ENCODE results near the gene CER1.
"Not testable (repeated sequence)": the region's sequence is repeated elsewhere in the genome, so short reads cannot be mapped to it uniquely, and the experiment has no call there.

Gene CER1

DNA sequence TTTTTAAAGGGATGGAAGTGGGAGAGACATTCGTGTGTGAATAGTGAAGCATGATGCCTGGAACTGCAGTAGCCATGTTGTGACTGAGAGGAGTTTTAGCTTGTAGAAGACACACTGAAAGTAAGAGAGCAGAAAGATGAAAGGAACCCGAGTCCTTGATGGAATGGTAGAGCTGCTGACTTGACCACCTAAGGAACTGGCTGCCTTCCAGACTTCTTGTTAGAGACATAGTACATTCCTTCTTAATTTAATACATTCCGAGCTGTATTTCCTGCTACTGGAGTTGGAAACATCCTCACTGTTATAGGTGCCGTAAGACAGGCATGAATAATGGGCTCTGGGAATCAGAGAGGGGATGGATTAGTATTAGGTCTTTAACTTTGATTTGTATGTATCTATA, 7.4 kb downstream of the CER1 start:
- DNase-seq (ENCODE audit: low spot score) = no peak

DNA sequence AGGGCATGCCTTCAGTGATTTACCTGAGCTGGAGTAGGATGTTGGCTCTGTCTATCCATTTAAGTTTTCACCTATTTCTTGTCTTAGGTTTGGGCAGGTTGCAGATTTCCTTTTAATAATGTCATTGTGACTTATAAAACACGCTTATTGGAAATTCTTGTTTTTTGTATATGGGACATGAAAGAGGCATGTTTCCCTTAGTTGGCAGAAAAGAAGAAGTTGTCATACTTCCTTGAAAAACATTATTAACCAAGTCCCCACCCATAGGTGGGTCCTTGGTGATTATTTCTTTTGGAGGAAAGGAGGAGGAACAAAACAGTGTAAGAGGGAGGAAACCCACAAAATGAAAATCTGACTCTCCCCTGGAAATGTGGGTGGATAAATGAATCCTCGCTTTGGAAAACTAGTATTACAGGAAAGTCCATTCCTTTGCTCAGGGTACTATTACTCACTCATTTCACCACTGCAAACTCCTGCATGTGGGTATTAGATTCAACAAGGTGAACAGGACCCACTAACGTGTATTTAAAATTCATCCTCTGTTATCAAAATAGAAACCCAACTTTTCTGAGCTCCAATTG, 9.3 kb downstream of the CER1 start:
- DNase-seq (ENCODE audit: low spot score) = no peak

DNA sequence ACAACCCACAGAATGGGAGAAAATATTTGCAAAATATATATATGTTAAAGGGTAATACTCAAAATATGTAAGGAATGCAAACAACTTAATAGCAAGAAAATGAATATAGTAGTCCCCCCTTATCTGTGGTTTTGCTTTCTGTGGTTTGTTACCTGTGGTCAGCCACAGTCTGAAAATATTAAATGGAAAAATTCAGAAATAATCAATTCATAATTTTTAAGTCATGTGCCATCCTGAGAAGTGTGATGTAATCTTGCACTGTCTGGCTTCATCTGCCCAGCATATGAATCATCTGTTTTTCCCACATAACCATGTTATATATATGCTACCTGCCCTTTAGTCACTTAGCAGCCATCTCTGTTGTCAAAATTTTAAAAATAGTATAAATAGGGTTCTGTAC, 11.7 kb downstream of the CER1 start:
- peak; percentile 22 for DNase-seq (ENCODE audit: low spot score)

DNA sequence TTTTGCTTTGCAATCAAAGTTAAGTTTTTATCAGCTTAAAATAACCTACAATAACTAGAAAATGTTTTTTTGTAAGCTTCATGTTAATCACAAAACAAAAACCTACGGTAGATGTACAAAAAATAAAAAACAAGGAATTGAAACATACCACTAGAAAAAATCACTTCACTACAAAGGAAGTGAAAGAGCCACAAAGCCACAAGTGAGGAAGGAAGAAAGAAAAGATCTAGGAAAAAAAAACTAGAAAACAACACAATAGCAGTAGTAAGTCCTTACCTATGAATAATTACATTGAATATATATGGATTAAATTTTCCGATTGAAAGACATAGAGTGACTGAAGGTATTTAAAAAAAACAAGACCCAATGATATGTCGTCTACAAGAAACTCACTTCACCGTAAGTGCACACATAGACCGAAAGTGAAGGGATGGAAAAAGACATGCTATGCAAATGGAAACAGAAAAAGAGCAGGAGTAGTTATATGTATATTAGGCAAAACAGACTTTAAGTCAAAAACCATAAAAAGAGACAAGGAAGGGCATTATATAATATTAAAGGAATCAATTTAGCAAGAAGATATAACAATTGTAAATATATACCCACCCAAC, 15.9 kb downstream of the CER1 start:
- DNase-seq (ENCODE audit: low spot score) = no peak

DNA sequence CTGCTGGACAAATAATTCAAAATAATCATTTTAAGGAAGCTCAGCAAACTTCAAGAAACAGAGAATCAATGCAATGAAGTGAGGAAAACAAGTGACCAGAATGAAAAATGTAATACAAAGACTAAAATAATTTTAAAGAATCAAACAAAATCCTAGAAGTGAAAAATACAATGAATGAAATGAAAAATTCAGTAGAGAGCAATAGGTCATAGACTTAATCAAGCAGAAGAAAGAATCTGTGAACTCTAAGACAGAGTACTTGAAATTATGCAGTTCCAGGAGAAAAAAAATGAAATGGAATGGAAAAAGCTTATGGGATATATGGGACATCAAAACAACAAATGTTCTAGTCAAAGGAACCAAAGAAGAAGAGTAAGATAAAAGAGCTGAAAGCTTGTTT, 17.5 kb downstream of the CER1 start:
- DNase-seq (ENCODE audit: low spot score) = no peak

DNA sequence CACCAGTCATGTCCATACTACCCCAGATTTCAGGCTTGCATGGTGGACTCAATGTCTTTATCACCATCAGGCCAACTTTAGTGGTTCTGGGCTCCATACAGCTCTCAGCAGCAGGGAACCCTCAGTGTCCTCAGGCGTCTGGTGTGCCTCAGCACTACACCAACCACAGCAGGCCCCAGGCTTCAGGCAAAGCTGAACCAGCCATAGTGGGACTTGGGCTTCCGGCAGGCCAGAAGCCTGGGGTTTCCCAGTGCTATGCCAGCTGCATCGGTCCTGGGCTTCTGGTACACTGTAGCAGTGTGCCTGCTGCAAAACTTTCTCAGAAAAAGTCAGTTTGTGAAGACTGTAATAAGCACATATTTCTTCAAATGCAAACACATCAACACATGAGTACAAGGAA, 18.3 kb downstream of the CER1 start:
- no peak for DNase-seq (ENCODE audit: low spot score)

DNA sequence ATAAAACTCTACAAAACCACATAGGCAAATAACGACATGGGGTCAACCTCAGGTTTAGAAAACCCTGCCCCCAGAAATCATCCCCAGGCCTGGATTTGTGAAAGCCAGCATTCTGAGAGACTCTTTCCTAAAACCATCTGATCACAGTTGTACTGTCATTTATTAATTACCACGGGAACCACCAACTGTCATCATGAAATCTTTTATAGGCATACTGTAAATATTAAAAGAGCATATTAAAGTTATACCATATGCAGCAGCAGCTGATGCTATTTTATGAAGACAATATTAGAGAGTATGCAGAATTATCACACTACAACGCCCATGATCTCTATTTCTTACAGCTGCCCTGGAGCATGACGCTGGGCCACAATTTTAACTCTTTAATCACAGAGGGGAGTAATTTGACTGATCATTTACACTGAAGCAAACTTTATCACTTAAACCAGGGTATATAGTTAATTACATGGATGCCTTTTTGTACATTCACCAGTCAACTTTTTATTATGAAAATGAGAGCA, 20.3 kb downstream of the CER1 start:
- DNase-seq (ENCODE audit: low spot score) = no peak

DNA sequence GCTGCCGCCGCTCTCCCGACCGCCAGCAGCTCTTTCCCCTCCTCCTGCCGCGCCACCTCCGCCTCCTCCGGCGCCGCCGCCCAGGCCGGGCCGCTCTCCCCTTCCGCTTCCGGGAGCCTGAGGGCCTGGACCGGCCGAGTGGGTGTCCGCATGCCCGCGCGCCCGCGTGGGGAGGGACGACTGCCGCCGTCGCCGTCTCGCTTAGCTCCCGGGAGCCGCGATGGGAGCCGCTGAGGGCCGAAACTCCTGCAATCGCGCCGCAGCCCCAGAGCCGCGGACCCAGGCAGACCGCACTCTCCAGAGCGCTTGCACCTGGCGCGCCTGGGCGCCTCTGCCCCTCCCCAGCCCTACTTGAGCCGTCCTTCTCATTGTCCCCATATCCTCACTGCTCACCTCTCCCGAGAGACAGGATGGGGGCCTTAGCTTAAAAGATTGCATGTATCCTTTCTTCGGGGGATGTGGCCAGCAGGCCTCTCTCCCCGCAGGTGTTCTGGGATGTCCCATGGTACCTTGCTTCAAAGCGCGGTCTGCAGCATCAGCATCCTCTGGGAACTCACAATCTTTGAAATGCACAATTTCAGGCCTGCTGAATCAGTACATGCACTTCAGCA, 29.2 kb downstream of the CER1 start, which contains the start of gene ZDHHC21:
ZDHHC21 (minus strand) TSS at position 182 of the 611 bp plus-strand sequence. CDS start 19,092 bp downstream, outside the sequence.
- peak; percentile 73 for DNase-seq (ENCODE audit: low spot score)

DNA sequence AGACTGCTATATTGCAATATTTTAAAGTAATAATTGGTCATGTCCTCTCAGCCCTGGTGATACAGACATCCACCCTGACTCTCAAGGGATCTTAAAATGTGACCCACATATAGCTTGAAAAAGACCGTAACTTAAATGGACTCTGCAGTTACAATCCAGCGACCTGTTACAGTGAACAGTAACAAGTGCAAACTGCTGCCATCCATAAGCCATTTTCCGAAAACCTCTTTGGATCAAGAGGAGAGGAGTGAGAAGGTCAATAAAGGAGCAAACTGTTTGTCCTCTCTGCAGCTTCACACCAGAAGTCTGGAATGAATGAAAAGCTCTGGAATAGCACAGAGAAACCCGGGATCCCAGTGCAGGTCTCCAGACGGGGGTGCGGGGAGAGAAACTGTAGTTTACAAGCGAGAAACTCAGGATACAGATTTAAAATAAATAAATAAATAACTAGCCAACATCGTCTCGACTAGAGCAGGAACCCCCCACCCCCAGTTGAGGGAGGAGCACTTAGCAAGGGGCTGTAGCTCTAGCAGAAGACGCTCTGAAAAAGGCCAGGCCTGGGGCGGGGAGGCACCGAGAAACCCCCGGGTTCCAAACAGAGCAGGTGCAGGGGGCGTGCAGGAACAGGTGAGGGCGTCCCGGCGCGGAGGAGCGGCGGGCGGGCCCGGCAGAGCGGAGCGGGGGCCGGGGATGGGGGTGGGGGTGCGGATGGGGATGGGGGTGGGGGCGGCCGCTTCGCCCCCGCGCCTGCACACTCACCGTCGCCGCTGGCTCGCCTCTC, 29.9 kb downstream of the CER1 start:
- peak; percentile 58 for DNase-seq (ENCODE audit: low spot score)

DNA sequence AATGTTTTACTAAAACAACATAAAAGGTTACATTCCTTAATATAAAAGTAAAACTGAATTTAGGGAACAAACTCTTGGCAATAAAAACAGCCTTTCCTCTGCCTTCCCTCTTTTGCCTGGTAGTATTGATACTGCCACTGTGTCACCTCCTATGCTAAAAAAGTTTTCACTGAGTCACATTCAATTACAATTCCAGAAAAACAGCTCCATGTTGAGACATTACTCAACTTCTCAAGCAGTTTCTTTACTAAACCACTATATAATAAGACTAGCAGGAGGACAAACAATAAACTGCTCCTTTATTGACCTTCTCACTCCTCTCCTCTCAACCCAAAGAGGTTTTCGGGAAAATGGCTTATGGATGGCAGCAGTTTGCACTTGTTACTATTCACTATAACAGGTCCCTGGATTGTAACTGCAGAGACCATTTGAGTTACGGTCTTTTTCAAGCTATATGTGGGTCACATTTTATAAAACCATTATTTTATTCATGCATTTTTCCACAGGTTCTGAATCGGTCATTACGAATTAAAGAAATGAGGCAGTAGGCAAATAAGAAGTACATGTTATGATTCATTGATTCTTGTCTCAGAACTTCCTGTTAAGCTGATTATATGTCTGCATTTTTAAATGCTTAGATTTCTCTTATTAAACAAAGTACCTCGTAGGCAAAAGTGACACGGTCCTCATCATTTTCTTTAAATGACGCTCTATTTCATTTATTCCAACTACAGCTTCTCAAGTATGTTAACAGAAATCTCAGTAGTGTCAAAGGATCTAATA, 31.4 kb downstream of the CER1 start:
- peak; percentile 79 for DNase-seq (ENCODE audit: low spot score)

DNA sequence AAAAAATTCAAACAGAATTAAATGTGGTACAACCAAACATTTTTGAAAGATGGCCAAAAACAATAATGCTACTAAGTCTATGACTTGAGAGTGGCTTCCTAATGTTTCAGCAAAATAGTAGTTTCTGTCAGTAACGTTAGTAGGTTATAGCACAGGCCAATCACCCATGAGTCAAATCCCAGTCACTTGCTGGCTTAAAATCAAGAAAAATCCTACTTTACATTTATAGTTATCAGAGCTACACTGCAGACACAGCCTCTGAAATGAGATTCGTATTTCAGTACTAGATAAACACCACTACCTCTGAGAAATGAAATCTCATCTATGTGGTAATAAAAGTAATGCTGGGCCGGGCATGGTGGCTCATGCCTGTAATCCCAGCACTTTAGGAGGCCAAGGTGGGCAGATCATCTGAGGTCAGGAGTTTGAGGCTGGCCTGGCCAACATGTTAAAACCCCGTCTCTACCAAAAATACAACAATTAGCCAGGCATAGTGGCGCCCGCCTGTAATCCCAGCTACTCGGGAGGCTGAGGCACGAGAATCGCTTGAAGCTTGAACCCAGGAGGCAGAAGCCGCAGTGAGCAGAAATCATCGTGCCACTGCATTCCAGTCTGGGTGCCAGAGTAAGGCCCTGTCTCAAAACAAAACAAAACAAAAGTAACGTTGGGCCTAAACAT, 35.4 kb downstream of the CER1 start:
- peak; percentile 79 for DNase-seq (ENCODE audit: low spot score)

DNA sequence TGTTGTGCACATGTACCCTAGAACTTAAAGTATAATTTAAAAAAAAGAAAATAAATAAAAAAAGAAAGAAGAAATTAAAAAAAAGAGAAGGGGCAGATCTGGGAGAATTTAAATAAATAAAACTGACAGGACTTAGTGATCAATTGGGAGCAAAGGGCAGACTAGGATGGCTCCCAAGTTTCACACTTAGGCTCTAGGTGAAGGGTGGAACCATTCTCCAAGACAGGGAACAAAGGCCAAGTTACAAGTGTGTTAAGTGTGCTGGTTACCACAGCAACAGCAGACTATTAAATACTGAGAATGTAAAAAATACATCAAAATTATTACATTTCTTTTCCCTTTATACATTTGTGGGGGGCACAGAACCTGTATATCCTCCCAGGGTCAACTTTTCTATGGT, 36.4 kb downstream of the CER1 start:
- no peak for DNase-seq (ENCODE audit: low spot score)

DNA sequence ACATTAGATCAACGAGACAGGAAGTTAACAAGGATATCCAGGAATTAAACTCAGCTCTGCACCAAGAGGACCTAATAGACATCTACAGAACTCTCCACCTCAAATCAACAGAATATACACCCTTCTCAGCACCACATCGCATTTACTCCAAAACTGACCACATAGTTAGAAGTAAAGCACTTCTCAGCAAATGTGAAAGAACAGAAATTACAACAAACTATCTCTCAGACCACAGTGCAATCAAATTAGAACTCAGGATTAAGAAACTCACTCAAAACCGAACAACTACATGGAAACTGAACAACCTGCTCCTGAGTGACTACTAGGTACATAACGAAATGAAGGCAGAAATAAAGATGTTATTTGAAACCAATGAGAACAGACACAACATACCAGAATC, 39.9 kb downstream of the CER1 start:
- not testable (repeated sequence) for DNase-seq (ENCODE audit: low spot score)

DNA sequence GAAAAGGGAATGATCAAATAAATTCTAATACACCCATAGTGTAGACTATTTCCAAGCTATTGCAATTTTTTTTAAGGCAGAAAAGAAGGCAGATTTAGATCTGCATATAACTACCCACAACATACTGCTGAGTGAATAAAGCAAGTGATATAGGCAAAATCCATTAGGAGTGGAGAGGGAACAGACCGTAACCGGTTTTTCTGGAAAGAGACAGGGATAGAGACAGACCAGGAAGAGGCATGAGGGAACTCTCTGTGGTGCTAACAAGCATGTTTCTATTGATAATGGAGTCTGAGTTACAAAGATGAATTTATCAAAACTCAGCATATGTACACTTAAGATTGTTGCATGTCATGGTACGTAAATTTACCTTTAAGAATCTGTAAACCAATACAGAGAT, 43.8 kb downstream of the CER1 start:
- no peak for DNase-seq (ENCODE audit: low spot score)

DNA sequence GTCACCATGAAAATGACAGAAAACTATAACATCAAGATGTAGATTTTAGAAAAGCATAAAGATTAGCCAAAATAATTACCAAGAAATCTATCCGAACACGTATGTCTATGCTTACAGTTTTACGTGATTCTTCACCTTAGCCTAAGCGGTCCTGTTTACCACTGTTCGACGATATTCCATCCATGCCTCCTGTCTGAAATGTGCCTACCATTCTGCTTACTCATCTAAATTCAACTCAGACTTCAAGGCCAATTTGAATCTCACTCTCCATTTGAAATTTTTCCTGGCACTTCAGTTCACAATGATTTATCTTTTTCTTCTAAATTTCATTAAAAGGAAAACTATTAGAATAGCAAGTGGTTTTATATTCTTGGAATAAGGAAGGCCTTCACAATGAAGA, 44.7 kb downstream of the CER1 start:
- DNase-seq (ENCODE audit: low spot score) = no peak

DNA sequence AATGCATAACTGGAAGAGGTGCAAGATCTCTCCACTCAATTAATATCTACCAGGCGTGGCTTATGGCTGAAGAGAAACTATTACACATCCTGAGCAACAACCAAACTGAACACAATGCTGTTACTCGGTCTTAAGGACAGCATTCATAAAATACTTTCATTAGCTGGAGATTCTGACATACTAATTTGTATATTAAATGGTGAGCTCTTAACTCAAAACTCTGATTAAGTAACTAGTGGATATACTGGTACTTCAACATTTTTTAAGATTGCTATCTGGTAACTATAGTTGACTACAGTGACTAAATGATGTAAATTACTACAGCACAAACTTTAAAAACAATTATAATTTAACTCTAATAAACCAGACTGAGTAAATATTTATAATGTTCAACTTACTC, 45.1 kb downstream of the CER1 start:
- no peak for DNase-seq (ENCODE audit: low spot score)

DNA sequence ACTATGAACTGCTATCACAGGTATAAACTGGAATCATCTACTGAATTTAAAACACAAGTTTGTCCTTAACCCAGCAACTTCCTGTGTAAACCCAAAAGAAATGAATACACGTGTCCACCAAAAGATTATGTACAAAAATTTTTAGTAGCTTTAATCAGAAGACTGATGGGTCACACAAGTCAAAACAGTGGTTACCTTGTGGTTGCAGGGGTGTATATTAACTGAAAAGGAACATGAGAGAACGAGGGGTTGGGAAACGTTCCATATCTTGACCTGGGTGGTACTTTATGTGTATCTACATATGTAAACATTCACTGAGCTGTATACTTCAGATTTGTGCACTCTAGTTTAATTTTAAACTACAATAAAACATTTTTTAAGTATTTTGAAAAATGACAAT, 47.9 kb downstream of the CER1 start:
- DNase-seq (ENCODE audit: low spot score) = no peak

DNA sequence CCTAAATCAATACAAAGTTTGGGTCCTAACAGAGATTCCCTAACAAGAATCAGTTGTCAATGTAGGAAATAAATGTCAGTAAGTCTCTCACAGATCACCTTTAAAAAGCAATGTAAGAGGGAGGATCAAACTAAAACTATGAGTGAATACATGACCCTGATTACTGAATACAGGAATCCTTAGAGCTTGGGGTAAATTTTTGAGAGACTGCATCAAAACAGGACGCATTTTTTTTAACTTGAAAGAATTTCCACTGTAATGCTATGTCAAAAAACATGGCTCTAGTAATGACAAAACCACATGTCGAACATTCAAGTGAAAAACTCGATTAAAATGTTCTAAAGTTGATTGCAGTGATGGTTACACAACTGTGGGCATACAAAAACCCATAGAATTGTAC, 51.2 kb downstream of the CER1 start:
- no peak for DNase-seq (ENCODE audit: low spot score)

DNA sequence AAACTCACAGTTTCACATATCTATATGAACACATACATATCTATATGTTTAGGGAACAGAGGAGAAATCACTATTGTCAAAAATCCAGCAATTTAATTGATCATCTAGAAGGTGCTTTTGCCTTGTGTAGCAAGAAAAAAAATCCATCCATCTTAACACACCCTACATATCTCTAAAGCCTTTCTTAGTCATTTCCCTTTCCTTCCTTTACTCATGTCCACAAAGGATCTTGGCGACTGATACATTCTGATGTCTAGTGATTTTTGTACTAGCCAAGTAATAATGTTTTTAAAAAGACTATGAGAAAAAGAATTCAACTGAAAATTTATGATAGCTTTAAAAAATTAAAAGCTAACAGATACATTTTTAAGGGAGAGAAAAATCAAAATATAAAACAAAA, 51.8 kb downstream of the CER1 start:
- DNase-seq (ENCODE audit: low spot score) = peak; percentile 52

Measured in RKO (cell line).